Measurements from ENCODE around the gene MEGF11. TPM values are rescaled to one million over a fixed set of nuclear protein-coding genes. Genes with fewer than 3 reads are reported as not detected.

MEGF11 gene
- total RNA-seq, 1 experiment from 2014 or later: 2.3 TPM

DNA sequence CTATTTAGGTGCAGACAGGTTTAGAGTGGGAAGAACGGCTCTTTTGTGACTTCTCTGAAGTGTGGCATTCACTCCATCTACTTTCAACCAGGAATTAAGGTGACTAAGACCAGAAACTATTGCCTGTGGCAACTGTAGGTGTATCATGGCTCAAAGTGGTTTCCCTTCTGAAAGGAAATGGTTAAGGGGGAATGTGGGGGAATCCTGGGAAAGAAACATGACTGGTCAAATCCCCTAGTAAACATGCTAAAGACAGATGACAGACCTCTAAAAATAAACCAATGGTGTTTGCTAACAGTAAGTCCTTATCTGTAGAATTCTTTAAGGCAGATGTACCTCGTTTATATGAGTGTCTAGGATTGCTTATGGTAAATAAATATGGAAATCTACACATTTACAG is 56.9 kb downstream of the MEGF11 start:
- TF ChIP-seq CBX3 (IDR thresholded peaks at IDR 0.05; ENCODE audit: low read depth): no peak
- TF ChIP-seq, protein P1, sequence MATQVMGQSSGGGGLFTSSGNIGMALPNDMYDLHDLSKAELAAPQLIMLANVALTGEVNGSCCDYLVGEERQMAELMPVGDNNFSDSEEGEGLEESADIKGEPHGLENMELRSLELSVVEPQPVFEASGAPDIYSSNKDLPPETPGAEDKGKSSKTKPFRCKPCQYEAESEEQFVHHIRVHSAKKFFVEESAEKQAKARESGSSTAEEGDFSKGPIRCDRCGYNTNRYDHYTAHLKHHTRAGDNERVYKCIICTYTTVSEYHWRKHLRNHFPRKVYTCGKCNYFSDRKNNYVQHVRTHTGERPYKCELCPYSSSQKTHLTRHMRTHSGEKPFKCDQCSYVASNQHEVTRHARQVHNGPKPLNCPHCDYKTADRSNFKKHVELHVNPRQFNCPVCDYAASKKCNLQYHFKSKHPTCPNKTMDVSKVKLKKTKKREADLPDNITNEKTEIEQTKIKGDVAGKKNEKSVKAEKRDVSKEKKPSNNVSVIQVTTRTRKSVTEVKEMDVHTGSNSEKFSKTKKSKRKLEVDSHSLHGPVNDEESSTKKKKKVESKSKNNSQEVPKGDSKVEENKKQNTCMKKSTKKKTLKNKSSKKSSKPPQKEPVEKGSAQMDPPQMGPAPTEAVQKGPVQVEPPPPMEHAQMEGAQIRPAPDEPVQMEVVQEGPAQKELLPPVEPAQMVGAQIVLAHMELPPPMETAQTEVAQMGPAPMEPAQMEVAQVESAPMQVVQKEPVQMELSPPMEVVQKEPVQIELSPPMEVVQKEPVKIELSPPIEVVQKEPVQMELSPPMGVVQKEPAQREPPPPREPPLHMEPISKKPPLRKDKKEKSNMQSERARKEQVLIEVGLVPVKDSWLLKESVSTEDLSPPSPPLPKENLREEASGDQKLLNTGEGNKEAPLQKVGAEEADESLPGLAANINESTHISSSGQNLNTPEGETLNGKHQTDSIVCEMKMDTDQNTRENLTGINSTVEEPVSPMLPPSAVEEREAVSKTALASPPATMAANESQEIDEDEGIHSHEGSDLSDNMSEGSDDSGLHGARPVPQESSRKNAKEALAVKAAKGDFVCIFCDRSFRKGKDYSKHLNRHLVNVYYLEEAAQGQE (IDR thresholded peaks at IDR 0.05; ENCODE audit: low read depth): no peak
- TF ChIP-seq, protein P2, sequence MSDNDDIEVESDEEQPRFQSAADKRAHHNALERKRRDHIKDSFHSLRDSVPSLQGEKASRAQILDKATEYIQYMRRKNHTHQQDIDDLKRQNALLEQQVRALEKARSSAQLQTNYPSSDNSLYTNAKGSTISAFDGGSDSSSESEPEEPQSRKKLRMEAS (IDR thresholded peaks at IDR 0.05): no peak
- TF ChIP-seq, protein P3, sequence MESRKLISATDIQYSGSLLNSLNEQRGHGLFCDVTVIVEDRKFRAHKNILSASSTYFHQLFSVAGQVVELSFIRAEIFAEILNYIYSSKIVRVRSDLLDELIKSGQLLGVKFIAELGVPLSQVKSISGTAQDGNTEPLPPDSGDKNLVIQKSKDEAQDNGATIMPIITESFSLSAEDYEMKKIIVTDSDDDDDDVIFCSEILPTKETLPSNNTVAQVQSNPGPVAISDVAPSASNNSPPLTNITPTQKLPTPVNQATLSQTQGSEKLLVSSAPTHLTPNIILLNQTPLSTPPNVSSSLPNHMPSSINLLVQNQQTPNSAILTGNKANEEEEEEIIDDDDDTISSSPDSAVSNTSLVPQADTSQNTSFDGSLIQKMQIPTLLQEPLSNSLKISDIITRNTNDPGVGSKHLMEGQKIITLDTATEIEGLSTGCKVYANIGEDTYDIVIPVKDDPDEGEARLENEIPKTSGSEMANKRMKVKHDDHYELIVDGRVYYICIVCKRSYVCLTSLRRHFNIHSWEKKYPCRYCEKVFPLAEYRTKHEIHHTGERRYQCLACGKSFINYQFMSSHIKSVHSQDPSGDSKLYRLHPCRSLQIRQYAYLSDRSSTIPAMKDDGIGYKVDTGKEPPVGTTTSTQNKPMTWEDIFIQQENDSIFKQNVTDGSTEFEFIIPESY (IDR thresholded peaks at IDR 0.05; ENCODE audit: extremely low read depth, insufficient replicate concordance, low read length): no peak
- no peak for TF ChIP-seq SRF (IDR thresholded peaks at IDR 0.05; ENCODE audit: low read depth)
- no peak for TF ChIP-seq RAD21 (IDR thresholded peaks at IDR 0.05; ENCODE audit: low read depth)
- TF ChIP-seq POLR2AphosphoS5 (IDR thresholded peaks at IDR 0.05; ENCODE audit: low read depth, low read length): no peak
- no peak for TF ChIP-seq SIN3A (IDR thresholded peaks at IDR 0.05; ENCODE audit: low read depth)
- TF ChIP-seq, protein P4, sequence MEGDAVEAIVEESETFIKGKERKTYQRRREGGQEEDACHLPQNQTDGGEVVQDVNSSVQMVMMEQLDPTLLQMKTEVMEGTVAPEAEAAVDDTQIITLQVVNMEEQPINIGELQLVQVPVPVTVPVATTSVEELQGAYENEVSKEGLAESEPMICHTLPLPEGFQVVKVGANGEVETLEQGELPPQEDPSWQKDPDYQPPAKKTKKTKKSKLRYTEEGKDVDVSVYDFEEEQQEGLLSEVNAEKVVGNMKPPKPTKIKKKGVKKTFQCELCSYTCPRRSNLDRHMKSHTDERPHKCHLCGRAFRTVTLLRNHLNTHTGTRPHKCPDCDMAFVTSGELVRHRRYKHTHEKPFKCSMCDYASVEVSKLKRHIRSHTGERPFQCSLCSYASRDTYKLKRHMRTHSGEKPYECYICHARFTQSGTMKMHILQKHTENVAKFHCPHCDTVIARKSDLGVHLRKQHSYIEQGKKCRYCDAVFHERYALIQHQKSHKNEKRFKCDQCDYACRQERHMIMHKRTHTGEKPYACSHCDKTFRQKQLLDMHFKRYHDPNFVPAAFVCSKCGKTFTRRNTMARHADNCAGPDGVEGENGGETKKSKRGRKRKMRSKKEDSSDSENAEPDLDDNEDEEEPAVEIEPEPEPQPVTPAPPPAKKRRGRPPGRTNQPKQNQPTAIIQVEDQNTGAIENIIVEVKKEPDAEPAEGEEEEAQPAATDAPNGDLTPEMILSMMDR (IDR thresholded peaks at IDR 0.05 in 2 of 3, conservative IDR thresholded peaks at IDR 0.05 in 1 of 3; ENCODE audit: borderline replicate concordance in 1 of 3, insufficient read depth in 1 of 3, low read depth in 2 of 3, low read length in 2 of 3): no peak
- no peak; the same call in 1 of the 2 replicates for TF ChIP-seq SP1 (IDR thresholded peaks at IDR 0.05; ENCODE audit: low read depth)
- no peak for TF ChIP-seq EGR1 (IDR thresholded peaks at IDR 0.05; ENCODE audit: low read depth)
- Histone ChIP-seq H3K4me2 (ENCODE audit: low read length) (peak overlapping the region; percentile 39), H3K79me2 (ENCODE audit: insufficient read depth, low read length) (no peaks in the 10 kb centered on the region), H2AFZ (ENCODE audit: low read depth, low read length, poor library complexity, severe bottlenecking) (no peak overlapping the region), H3K4me1 (ENCODE audit: control insufficient read depth in 1 of 2, insufficient read depth in 2 of 2, low read length in 2 of 2) (peaks cover 4 to 12% of the 10 kb centered on the region in 2 experiments; a peak in 3 of 4 replicates), H3K9ac (ENCODE audit: low read length) (no peak overlapping the region), H4K20me1 (ENCODE audit: insufficient read depth) (no peaks in the 10 kb centered on the region), H3K4me3 (replicated peaks in 1 of 2; ENCODE audit: low read depth in 1 of 2, low read length in 2 of 2) (no peak overlapping the region), H3K9me3 (ENCODE audit: control insufficient read depth in 1 of 2, insufficient read depth in 1 of 2, low read depth in 1 of 2, low read length in 2 of 2) (no peaks in the 10 kb centered on the region), H3K36me3 (ENCODE audit: control insufficient read depth in 1 of 2, insufficient read depth in 2 of 2, low read length in 2 of 2) (no peaks in the 10 kb centered on the region), H3K27me3 (ENCODE audit: insufficient read depth, low read length) (no peaks in the 10 kb centered on the region), H3K27ac (ENCODE audit: low read depth, low read length) (no peak overlapping the region), H3K9me2 (ENCODE audit: insufficient read depth) (no peaks in the 10 kb centered on the region)
- ChIA-PET CTCF (no interaction called here), RAD21 (ENCODE audit: low non-redundant PET in 1 of 2, low total read pairs in 2 of 2, uncharacterized antibody in 2 of 2, unreplicated experiment in 2 of 2) (no interaction called here), POLR2A (no interaction called here)
- no TSS peak for BruUV-seq (replicated peaks)
- DNase-seq (ENCODE audit: low read depth, low spot score) (peak; percentile 12), ATAC-seq (peak; percentile 37; the same call in 1 of the 2 replicates)
- intact Hi-C loops (cut with micrococcal nuclease): no loop called here
